MG63 (cell line): Measurements from ENCODE around the gene MBD3. TPM values are rescaled to one million over a fixed set of nuclear protein-coding genes. Genes with fewer than 3 reads are reported as not detected.
A peak's percentile ranks its signal among the peaks of the same experiment; 100 is the strongest.

Experiments used
- DNase-seq: peaks from one replicate; pipeline ENCODE4 v3.0.0-alpha.2; 2020
- H3K27me3 ChIP-seq: fragments of 250-450 bp; sonication (Bioruptor Pico); 2 replicates; pipeline ENCODE4 v1.5.1; 2020; ENCODE audit warnings: mild to moderate bottlenecking, moderate library complexity
- H3K36me3 ChIP-seq: fragments of 250-450 bp; sonication (Bioruptor Pico); 2 replicates; pipeline ENCODE4 v1.5.1; 2020; ENCODE audit warnings: mild to moderate bottlenecking, moderate library complexity
- H3K4me3 ChIP-seq: fragments of 250-450 bp; sonication (Bioruptor Pico); 2 replicates; pipeline ENCODE4 v1.5.1; 2020; ENCODE audit warnings: mild to moderate bottlenecking, moderate library complexity
- H3K9me3 ChIP-seq: fragments of 250-450 bp; sonication (Bioruptor Pico); 2 replicates; pipeline ENCODE4 v1.5.1; 2020; ENCODE audit warnings: mild to moderate bottlenecking, moderate library complexity
- total RNA-seq: library from RNA; depleted of rRNA; stranded (reverse); fragments of >200 nt; shearing (Covaris generic); gene quantifications from 2 replicates; pipeline ENCODE4 v1.2.3, GENCODE V29; 2014; ENCODE audit warnings: low replicate concordance

Gene MBD3
- total RNA-seq, 1 experiment from 2014 or later = 119 TPM

DNA sequence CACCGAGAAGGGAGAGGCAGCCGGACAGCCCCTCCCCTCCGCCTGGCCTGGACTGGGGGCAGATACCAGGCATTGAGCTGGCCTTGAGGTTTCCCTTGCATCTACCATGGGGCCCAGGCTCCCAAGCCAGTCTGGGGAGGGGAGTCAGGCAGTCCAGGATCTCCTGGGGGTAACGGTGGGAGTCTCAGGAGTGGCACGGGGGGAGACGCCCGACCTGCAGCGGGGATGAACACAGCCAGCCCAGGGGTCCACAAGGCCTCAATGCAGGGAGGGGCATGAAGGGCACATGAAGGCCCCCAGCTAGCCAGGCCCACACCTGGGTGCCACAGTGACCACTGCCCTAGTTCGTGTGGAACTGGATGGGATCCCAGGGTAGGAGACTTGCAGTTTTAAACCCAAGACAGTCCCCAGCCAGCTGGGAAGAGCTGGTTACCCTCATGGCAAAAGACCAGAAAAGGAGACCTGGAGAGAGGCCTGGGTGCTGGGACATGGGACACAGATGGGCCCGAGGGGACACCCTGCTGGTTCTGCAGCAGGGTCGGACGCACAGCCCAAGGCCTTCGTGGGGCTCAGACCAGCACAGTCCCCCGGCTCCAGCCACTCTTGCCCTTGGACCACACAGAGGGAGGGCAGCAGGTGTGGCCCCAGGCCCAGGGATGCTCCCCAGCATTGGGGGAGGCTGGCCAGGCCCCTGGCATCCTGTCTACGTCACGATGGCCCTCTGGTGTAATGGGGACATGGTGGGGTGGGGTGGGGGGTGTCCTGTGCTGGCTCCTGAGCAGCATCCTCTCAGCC is 17.2 kb upstream of the MBD3 start:
- Histone ChIP-seq H3K27me3 (no peaks in the 10 kb centered on the region), H3K36me3 (no peaks in the 10 kb centered on the region; the same call in 1 of the 2 replicates), H3K9me3 (no peaks in the 10 kb centered on the region), H3K4me3 (no peak overlapping the region)
- no peak for DNase-seq

DNA sequence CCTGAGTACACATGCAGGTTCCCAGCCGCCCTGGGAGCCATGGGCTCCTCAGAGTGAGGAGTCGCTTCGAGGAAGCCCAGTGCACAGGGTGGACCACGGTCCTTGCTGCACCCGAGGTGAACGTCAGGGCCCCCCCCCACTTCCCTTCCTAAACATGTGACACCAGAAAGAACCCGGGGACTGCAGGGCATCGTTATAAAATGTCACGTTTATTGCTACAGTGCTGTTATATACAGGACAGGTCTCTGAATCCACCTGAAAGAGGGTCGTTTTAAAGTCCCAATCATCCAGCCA is 16.4 kb upstream of the MBD3 start:
- DNase-seq = no peak
- H3K4me3 ChIP-seq = no peak overlapping the region
- no peaks in the 10 kb centered on the region for H3K27me3 ChIP-seq
- H3K9me3 ChIP-seq = no peaks in the 10 kb centered on the region
- H3K36me3 ChIP-seq = no peaks in the 10 kb centered on the region; the same call in 1 of the 2 replicates

DNA sequence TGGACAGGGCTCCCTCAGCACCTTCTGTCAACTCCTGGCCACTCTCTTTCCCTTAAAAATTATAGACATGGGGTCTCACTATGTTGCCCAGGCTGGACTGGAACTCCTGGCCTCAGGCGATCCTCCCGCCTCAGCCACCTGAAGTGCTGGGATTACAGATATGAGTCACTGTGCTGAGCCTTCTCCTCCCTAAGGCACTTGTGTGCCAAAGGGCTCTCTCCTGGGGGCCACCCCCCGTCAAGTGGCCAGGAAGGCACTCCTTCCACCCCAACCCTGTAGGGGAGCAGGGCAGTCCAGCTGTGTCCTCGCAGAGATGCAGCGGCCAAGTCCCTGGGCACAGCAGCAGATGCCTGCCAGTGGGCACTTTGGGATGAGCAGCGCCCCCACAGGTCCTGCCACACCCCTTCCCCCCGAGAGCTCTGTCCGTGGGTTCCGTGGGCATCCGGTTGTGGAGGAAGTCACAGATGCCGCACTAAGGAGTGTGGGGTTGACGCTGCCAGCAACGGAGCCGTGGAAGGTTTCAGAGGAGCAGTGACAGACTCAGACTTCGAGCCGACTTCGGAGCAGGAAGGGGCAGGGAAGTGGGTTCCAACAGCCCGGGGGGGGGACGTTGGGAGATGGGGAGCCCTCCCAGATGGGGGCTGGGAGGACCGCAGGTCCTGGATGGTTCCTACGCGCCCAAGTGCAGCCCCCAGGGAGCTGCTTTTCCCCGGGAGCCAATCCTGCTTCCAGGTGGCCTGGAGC is 15.9 kb upstream of the MBD3 start:
- peaks cover 2% of the 10 kb centered on the region; the same call in 1 of the 2 replicates for H3K36me3 ChIP-seq
- H3K27me3 ChIP-seq = no peaks in the 10 kb centered on the region
- no peaks in the 10 kb centered on the region for H3K9me3 ChIP-seq
- no peak for DNase-seq
- H3K4me3 ChIP-seq = no peak overlapping the region

DNA sequence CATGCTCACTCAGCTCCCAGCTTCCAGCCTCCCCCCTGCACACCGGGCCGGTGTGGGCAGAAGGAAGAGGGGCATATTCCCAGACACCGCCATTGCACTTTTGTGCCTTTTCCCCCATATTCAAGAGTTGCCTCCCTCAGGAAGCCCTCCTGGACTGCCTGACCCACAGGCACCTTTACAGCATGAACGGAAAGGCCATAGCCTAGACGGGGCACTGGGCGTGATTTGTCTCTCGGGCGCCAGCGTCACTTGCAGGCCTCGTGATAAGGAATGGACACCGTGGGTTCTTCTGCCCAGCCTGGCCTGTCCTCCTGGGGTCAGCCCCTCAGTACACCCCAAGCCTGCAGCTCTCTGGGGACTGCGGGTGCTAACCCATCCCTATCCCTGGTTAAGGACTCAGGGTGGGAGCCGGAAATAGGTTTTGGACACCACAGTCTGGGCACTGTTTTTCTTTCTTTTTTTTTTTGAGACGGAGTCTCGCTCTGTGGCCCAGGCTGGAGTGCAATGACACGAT is 13.5 kb upstream of the MBD3 start:
- H3K36me3 ChIP-seq = peaks cover 7% of the 10 kb centered on the region
- peak overlapping the region; percentile 86 for H3K4me3 ChIP-seq
- no peak for DNase-seq
- H3K27me3 ChIP-seq = no peaks in the 10 kb centered on the region
- H3K9me3 ChIP-seq = no peaks in the 10 kb centered on the region

DNA sequence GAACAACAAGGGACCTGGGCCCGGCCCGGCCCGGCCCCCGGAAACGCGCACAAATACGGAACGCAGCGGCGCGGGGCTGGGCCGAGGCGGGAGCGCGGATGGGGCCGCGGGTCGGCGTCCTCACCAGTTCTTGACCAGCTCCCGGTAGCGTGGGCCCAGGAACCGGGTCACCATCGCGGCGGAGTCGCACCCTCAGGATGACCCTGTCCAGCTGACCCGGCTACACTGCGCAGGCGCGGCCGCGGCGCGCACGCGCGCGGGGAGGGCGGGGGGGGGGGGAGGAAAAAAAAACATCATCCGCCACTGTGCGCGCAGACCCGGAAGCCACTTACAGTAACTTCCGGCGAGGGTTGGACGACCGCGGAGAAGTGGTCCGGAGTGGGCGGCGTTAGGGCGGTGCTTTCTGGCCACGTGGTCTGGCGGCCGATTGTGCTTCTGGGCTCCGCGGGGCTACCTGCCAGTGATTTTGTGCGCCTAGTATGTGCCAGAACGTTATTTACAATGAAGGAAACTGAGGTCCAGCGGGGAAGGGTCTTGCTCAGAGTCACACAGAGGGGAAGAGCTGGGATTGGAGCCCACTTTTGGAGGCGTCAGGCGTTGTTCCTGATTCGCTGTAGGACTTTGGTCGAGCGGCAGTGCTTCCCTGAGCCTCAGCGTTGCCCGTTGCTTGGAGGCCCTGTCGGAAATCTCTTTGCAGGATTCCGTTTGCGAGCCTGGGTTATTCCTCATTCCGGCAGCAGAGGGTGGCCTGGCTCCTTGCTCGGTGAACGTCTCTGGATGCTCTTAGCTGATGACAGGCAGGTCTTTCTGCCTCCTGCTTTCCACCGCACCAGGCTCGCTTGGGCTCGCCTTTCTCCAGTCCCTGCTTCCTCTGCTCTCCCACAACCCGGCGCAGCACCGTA is 12.8 kb upstream of the MBD3 start, which contains the start of gene UQCR11:
UQCR11 (minus strand) TSS at position 227 of the 902 bp plus-strand sequence; CDS start at position 174, 53 bp downstream.
- peak within 1 kb of the TSS; percentile 86 for H3K4me3 ChIP-seq
- no peaks in the 10 kb centered on the region for H3K27me3 ChIP-seq
- peaks cover 7% of the 10 kb centered on the region for H3K36me3 ChIP-seq
- peak; percentile 89 for DNase-seq
- no peaks in the 10 kb centered on the region for H3K9me3 ChIP-seq

DNA sequence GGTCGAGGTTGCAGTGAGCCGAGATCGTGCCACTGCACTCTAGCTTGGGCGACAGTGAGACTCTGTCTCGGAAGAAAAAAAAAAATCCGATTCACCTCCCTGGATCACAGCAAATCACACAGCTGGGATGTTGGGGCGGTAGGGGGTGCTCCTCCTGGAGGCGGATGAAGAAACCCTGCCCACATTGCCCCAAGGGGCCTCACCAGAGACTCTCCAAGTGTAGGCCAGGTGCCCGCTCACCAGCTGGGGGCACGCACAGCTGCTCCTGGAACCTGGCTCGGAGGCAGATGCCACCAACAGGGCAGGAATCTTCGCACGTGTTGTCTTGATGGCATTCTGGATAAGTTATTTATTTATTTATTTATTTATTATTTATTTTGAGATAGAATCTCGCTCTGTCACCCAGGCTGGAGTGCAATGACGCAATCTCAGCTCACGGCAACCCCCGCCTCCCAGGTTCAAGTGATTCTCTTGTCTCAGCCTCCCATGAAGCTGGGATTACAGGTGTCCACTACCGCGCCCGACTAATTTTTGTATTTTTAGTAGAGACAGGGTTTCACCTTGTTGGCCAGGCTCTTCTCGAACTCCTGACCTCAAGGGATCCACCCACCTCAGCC is 9.5 kb upstream of the MBD3 start:
- peaks cover 14% of the 10 kb centered on the region for H3K36me3 ChIP-seq
- no peaks in the 10 kb centered on the region for H3K27me3 ChIP-seq
- no peak overlapping the region for H3K4me3 ChIP-seq
- DNase-seq = no peak
- no peaks in the 10 kb centered on the region for H3K9me3 ChIP-seq

DNA sequence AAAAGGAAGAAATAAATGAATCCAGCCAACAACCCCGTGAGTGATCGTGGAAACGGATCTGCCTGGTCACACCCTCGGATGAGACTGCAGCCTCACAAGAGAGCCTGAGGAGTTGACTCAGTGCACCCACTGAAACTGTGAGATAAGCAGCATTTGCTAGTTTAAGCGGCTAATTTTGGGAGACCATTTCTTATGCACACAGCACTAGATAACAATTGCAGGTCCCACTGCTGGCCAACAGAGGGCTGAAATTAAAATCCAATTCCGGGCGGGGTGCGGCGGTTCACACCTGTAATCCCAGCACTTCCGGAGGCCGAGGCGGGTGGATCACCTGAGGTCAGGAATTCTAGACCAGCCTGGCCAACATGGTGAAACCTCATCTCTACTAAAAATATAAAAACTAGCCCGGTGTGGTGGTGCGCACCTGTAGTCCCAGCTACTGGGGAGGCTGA is 9.0 kb upstream of the MBD3 start:
- DNase-seq = no peak
- H3K9me3 ChIP-seq = no peaks in the 10 kb centered on the region

DNA sequence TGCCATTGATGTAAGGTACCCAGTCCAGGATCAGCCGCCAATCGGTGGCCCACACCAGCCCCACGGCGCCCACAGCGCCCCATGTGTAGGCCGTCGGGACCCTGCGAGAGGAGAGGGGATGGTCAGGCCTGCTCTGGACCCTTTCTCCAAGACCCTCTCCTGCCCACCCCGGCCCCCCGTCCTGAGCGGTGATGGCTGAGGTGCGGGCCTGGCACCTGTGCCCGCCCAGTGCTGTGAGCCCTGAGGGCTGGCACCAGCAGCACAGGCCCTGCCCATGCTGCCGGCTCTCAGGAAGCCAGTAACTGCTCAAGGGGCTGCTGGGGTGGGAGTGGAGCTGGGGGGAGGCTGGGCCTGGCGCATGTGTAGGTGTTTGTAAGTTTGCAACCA is 6.8 kb upstream of the MBD3 start:
- H3K36me3 ChIP-seq = peaks cover 19% of the 10 kb centered on the region
- no peaks in the 10 kb centered on the region for H3K9me3 ChIP-seq
- H3K27me3 ChIP-seq = no peaks in the 10 kb centered on the region
- no peak for DNase-seq
- H3K4me3 ChIP-seq = no peak overlapping the region

More for the DNA sequence above, 9.0 kb upstream of the MBD3 start:
- no peak overlapping the region for H3K4me3 ChIP-seq
- H3K27me3 ChIP-seq = no peaks in the 10 kb centered on the region
- H3K36me3 ChIP-seq = peaks cover 17% of the 10 kb centered on the region

DNA sequence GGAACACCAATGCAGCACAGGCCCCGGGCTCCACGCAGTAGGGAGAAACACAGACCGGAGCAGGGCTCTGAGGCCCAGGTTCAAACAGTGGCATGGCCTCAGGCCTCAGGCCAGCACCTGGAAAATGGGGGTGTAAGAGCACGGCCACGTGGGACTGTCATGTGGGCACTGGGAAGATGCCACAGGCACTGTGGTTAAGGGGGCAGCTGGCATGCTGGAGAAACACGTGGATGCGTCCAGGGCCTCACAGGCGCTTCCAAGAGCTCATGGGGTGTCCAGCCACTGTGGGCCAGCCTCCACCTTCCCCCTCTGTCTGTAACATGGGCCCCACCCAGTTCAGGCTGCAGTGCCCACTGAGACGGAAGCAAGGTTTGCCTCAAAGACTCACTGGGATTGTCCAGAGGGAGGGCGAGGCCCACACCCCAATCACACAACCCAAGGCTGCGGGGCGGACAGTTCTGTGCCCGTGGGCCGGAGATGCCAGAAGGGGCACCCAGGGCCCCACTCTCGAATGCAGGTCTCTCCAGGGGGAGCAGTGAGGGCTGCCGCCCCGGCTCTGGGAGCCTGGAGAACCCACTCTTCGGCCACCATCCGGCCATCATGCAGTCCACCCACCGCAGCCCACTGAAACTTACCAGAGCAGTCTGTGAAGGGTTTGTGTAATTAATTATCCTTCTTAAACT is 6.3 kb upstream of the MBD3 start:
- Histone ChIP-seq H3K4me3 (no peak overlapping the region), H3K36me3 (peaks cover 19% of the 10 kb centered on the region), H3K27me3 (no peaks in the 10 kb centered on the region), H3K9me3 (no peaks in the 10 kb centered on the region)
- DNase-seq = no peak

DNA sequence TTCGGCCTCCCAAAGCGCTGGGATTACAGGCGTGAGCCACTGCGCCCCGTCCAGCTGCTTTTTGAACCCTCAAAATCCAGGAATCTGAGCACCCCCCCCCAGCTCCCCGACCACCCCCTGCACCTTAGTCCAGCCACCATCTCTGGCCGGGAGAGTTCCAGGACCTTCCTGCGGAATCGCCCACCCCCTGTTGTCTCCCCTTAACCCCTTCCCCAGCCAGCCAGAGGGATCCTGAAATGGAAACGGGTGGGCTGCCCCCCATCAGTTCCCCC is 772 bp upstream of the MBD3 start:
- DNase-seq = no peak
- Histone ChIP-seq H3K36me3 (peaks cover 22% of the 10 kb centered on the region), H3K4me3 (peak overlapping the region; percentile 52), H3K27me3 (no peaks in the 10 kb centered on the region), H3K9me3 (no peaks in the 10 kb centered on the region)

DNA sequence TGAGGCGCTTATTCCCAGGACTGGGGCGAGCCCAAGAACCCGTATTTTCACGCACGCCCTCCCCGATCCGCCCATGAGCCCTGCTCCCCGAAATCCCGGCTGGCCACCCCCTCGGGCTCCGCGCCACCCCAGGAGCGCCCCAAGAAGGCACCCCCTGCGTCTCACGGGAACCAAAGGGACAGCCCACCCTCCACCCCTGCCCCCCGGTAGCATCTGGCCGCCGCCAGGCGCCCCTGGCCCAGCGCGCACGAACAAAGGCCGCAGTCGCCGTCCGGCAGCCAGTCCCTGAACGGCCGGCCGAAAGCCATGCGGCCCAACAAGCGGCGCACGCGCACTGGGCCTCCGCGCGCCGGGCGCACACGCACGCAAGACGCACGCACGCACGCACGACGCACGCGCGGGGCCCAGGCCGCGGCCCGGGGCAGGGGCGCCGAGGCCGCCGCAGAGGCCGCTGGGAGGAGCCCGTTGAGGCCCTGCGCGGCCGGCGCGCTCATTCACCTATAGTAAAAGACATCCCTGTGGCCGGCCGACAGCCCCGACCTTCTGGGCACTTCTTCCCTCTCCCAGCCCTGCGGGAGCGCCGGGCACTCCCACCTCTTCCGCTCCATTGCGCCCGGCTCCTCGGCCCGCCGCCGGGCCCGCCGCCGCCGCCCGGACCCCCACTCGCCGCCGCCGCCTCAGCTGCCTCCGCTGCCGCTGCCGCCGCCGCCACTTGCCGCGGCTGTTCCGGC is 476 bp downstream of the MBD3 start:
- H3K9me3 ChIP-seq = no peaks in the 10 kb centered on the region
- DNase-seq = peak; percentile 77
- peak overlapping the region; percentile 95 for H3K4me3 ChIP-seq
- H3K36me3 ChIP-seq = peaks cover 14% of the 10 kb centered on the region
- H3K27me3 ChIP-seq = no peaks in the 10 kb centered on the region

DNA sequence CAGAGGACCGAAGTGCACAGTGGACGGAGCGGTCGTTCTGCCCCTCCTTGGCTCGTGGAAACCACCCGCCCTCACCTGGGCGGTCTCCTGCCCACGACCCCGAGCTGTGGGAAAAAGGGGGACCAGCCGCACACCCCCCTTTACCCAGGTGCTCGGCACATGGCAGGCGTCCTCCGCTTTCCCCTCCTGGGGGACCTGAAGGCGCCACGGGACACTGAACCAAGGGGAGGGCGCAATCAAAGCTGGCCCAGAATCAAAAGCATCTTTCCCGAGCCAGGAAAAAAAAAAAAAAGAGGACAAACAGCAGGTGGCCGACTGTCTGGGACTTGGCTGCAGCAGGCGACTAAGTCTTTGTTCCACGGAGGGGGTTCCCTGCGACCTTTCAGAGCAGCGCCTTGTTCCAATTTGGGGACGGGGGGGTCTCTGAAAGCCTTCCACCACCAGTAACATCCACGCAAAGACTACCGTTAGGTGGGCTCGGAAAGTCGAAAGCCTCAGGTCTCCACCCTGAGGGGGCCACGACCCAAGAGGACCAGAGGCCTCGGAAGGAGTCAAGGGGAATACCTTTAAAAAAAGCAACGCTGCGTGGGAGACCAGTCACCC is 1.1 kb downstream of the MBD3 start:
- Histone ChIP-seq H3K27me3 (no peaks in the 10 kb centered on the region), H3K4me3 (peak overlapping the region; percentile 95), H3K9me3 (no peaks in the 10 kb centered on the region), H3K36me3 (peaks cover 10% of the 10 kb centered on the region)
- DNase-seq = no peak

DNA sequence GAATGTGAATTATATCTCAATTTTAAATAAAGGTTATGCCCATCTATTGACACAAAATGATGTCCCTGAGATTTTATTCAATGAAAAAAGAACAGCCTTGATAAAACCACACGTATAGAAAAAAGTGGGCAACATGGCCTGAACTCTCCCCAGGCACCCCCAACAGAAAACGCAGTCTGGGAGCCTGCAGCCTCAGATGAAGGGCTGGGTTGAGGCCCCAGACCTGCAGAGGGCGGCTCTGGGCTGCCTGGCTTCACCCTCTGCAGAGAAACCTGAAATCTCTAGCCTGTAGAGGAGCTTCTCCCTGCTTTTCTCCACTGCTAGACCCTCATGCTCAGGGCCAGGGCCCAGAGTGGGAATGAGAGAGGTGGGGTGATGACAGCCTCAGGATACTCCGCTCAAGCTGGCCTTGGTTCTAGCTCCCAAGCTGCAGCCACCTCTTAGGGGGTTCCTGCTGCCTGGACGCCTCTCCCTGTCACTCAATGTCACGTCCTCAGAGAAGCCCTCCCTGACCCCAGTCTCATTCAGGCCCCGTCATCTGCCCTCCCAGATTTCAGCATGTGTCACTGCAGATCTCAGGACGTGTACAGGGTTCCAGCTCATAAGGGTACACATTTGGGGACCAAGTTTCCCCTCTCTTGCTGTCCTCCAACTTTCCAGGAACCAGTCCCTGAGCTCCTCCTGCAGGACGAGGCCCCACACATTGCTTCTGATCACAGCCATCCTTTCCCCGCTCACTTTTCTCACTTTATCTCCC is 1.8 kb downstream of the MBD3 start:
- no peaks in the 10 kb centered on the region for H3K9me3 ChIP-seq
- no peak for DNase-seq
- H3K36me3 ChIP-seq = peaks cover 9% of the 10 kb centered on the region

DNA sequence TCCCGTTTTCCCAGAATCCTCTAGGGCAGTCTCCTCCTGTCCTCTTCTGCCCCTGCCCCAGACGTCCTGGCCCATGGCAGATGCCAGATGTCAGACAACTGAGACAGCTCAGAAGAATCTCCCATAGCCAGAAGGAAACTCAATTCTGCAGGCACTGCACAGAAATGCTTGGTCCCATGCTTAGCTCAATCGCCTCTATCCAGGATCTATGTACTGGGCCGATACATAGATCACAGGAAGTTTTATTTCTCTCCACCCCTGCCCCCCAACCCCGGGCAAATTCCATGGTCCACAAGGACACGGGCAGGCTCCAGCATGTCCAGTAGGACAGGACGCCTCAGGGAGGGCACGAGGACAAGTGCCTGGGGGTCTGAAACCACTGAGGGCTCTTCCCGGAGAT is 4.8 kb downstream of the MBD3 start:
- Histone ChIP-seq H3K36me3 (peaks cover 12% of the 10 kb centered on the region), H3K4me3 (no peak overlapping the region), H3K27me3 (no peaks in the 10 kb centered on the region), H3K9me3 (no peaks in the 10 kb centered on the region)
- DNase-seq = no peak

More for the DNA sequence above, 1.8 kb downstream of the MBD3 start:
- Histone ChIP-seq H3K4me3 (peak overlapping the region; percentile 95), H3K27me3 (no peaks in the 10 kb centered on the region)

DNA sequence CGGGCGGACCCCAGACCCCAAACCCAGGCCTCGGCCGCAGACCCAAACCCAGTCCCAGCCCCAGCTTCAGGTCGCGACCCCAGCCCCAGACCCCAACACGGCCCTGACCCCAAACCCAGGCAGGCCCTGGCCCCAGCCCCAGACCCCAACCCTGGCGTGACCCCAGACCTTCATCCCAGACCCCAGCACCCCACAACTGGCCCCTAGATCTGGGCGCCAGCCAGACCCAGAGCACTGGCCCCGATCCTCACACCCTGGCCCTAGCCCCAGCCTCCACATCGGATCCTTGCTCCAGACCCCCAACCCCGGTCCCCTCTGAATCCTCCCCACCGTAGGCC is 7.5 kb downstream of the MBD3 start:
- no peaks in the 10 kb centered on the region for H3K9me3 ChIP-seq
- peaks cover 8% of the 10 kb centered on the region for H3K36me3 ChIP-seq
- DNase-seq = no peak
- H3K27me3 ChIP-seq = no peaks in the 10 kb centered on the region
- no peak overlapping the region for H3K4me3 ChIP-seq
